GM21737 (cell line): ENCODE results near the gene MEGF9.
"Not testable (repeated sequence)": the region's sequence is repeated elsewhere in the genome, so short reads cannot be mapped to it uniquely, and the experiment has no call there.

Experiments used
- ATAC-seq: cut with Tn5 transposase; IDR thresholded peaks from one replicate; pipeline ENCODE4 v1.9.1; 2021; ENCODE audit warnings: mild to moderate bottlenecking, moderate library complexity; ENCODE audit not compliant: unreplicated experiment

Gene MEGF9

DNA sequence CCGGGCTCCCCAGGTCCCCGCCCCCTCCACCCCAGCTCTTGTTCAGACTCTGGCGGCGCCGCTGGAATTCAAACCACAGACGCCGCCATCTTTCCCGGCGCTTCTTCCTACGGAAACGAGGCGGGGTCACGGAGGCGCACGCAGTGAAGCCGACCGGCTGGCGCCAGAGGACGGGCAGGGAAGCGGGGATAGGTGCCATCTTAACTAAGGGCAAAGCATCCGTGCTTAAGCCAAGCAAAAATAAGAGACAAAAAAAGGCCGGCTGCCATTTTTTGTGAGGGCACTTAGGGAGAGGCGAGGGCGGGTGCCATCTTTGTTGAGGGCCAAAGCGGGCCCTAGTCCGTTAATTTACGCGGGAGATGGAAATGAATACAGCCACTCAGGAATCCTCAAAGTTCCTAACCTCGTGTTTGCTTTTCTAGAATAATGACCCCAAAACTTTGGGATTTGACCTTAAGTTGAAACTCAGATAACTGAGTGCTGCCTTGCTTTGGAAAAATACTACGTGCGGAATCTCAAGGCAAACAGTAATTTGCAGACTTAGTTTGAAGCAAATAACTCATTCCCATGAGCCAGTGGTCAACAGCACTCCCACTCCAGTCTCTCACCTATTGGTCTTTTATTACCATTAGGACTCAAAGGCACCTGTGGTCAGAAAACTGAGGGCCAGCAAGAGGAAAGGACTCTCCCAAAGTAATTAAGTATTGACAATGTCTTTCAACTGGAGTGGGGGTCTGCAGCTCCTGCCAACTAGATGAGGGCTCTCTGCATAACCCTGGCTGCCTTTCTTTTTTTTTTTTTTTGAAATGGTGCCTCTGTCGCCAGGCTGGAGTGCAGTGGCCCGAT lies 134.0 kb downstream of the MEGF9 start, which contains the start of gene CDK5RAP2:
Gene CDK5RAP2, minus strand, starts transcription at position 117 of the 846 bp plus-strand sequence. CDS start 189 bp downstream, outside the sequence.
- ATAC-seq, result peak; percentile 93

DNA sequence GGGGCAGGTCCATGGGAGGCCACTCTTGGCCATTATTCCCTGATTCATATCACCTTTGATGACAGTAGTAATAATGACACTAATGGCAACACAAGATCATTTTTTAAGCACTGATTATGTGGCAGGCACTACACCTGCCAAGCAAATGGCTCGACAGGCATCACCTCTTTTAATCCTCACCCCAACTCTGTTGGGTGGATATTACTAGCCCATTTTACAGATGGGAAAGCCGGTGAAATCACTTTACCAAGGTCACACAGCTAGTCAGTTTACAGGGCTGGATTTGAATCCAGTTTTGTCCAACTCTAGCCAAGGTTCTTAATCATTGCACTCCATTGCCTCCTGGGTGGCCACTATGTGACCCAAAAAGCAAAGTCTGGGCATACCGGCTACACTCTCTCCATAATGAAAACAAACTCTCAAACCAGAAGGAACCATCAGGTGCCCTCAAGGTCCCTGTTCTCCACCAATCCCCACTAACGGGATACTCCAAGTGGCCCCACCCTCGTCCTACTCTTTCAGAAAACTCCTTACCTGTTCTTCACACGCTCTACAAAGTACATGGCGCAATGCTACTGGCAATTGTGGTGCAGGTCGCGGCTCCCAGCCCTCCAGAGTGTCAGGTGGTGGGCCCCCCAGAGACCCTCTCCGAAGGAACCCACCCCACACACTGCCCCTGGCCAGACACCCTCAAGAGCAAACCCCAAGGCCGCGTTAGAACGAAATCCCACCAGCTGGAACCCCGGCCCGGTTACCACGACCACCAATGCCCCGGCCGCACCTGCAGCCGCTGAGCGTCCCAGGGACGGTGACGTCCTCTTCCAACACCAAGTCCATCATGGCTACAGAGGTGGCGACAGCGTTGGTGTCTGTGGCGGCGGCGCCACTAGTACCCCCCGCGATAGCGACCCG lies 134.9 kb downstream of the MEGF9 start:
- peak; percentile 32 for ATAC-seq

DNA sequence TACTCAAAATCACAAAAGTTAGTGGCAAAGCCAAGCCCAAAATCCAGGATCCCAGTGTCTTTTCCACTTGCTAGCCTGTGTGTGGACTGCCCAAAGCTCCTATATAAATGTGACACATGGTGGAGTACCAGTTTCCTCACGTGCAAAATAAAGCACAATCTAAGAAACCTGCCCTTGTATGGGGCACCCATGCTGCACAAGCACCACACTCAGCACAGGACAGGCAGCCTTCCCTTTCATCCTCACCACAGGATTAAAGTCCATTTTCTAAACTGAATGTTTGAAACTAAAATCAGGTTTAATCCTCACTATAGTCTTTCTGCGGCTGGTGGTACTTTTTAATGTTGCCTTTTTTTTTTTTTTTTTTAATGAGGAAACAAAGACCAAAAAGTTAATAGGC lies 139.8 kb downstream of the MEGF9 start:
- no peak for ATAC-seq

DNA sequence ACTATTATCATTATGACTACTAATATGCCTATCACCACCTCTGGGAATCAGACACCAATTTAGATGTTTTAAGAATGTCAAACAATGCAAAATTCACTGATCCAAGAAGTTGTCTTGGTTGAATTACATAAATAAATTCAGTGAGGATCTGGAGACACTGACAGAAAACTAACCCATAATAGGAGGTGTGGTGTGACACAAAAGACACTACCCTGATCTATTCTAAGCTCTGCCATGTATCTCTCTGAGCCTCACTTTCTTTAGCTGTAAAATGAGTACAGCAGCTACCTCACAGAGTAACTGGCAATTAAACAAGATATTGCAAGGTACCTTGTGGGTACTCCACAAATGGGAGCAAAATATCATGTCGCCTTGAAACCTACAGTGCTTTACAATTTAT lies 141.8 kb downstream of the MEGF9 start:
- no peak for ATAC-seq

DNA sequence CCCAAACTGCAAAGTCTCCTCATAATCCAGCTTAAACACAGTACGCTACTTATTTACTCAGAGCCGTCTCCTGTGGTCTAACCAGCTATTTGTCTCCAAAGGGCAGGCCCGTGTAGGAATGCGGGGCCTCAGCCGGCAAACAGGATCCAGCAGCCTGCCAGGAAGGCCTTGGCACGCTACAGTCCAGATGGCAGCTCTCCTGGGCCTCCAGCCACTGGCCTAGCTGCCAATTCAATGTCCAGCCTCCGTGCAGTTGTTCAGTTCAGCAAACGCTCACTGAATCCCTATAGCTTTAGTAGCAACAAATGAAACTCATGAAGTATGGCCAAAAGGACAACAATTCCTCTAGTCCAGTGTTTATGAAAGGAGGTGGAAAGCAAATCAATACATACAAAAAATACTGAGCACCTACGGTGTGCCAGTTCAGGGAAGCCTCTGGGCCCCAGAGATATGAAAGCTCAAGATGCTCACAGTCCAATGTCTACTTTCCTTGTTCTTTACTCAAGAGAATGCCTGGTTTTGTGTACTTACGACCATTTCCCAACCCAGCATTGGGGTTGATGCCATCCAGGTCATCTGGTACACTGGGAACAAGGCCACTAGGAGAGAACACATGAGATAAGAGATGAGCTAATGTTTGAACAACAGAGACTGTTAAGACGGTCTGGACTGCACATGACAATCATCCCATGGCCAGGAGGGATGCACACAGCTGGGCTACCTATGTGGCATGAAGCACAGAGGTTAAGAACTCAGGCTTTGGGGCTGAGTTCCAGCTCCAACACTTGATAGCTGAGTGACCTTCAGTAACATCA lies 142.6 kb downstream of the MEGF9 start:
- no peak for ATAC-seq

DNA sequence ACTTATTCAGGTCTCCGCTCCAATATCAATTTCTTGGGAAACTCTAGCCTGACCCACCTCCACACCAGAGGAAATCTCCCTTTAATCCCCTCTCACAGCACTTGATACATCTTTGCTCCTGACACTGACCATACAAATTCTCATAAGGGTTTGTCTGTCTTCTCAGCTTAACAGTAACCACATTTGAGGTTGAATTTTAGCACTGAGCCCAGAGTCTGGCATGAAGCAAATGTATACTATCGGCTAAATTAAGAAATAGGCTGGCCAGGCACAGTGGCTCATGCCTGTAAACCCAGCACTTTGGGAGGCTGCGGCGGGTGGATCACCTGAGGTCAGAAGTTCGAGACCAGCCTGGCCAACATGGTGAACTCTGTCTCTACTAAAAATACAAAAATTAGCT lies 144.0 kb downstream of the MEGF9 start:
- no peak for ATAC-seq

DNA sequence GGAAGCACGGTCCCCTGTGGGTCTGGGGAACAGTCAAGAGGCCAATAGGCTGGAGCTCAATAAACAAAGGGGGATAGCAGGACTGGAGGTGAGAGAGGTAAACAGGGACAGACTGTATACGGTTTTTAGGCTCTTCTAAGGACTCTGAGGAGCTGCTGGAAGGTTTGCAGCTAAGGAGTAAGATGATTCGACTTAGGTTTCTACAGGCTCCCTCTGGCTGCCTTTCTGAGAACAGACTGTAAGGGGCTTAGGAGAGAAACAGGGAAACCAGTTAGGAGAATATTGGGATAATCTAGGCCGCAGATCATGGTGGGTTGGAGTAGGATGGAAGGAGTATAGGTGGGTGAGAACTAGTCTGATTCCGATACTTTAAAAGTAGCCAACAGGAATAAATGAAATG lies 144.7 kb downstream of the MEGF9 start:
- no peak for ATAC-seq

DNA sequence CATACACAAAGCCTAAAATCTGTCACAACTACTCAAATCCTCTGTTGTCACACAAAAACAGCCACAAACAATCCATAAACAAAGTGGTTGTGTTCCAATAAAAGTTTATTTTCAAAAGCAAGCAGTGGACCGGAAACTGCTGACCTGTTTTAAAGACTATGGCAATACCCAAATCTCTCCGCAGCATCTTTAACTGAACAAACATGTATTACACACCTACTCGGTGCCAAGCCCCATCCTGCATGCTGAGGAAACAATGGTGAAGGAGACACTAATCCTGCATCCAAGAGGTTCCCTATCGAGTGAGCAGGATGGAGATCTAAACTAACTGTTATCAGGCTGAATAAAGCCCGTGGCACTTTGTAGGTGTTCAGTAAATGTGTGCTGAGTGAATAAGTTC lies 145.5 kb downstream of the MEGF9 start:
- ATAC-seq, result no peak

DNA sequence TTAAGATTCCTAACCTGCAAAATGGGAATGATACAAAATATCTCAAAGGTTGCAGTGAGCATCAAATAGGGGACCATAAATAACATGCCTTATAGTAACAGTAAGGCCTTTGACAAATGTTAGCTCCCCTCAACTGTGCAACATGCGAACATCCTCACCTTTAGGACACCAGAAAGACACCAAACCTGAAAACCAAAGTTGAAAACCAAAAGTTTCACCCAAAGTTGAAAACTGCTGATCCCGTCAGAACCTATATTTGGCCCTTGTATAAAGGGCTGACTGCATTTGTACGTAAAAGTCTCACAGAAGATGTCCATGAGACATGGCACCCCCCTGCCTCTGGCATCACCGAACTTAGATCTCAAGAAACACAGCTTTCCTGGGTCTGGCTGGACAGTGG lies 146.4 kb downstream of the MEGF9 start:
- no peak for ATAC-seq

DNA sequence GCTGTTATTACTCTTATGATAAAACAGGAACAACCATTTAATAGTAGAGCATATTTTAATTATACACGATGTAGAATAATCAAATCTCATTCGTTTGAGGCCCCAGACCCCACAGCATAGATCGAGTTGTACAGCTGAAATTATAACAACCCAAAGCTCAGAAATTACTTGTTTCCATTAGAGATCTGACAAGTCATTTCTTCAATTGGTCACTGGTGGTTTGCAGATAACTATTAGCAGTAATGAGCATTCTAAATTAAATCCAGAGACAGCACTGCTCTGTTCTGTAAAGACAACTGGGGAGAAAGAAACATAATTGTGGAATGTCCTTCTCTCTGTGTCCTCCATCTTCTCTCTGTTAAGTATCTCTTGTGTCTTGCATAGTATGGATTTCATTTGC lies 147.2 kb downstream of the MEGF9 start:
- no peak for ATAC-seq

DNA sequence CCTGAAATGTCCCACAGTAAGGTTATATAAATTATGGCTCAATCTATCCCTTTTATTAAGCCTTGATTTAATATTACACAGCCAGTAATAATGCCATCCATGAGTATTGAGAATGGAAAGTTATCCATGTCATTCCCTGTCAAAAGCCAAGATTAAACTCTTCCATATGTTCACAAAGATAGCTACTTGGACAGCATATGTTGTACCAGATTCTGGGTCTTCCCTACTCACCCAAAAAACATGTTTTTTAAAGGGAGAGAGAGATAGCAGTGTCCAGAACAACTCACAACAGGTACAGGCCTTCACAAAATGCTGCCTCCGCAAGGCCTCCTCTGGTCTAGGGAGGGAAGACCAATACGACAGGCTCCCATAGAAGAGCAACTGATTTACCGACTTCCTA lies 149.7 kb downstream of the MEGF9 start:
- ATAC-seq, result no peak

DNA sequence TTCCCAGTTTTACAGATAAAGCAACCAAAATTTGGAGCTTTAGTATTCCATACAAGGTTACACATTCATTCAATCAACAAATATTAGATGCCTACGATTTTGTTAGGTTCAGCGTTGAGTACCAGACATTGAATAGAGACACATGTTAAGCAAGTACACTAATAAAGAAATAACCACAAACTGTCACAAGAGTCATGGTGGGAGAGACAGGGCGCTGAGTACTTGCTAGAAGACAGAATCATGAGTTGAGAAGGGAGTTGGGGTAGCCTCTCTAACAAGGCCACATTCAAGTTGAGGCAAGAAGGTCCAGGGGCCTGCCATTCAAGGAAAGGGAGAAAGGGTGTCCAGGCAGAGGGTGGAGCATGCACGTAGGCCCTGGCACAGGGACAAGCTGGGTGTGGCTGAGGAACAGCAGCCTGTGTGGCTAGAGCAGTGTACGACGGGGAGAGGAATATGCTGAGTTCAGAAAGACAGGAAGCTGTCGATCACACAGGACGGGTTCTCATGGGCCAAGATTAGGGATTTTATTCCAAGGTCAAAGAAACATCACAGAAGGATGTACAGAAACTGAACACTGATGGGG lies 151.3 kb downstream of the MEGF9 start:
- no peak for ATAC-seq

DNA sequence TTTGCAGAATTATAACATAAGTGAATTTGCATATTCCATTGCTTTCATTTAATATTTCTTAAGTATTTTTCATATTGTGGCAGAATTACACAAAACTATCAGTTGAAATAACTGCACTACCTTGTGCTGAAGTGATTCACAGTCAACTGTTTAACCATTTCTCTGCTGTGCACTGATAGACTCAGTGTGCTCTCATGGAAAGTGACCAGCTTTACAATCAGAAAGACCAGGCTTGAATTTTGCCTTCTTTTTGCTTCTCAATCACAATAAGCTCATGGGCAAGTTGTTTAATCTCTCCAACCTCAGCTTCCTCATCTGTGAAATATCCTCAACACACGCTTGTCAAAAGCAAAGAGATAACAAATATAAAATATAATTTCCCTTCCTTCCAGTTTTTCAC lies 152.6 kb downstream of the MEGF9 start:
- no peak for ATAC-seq

DNA sequence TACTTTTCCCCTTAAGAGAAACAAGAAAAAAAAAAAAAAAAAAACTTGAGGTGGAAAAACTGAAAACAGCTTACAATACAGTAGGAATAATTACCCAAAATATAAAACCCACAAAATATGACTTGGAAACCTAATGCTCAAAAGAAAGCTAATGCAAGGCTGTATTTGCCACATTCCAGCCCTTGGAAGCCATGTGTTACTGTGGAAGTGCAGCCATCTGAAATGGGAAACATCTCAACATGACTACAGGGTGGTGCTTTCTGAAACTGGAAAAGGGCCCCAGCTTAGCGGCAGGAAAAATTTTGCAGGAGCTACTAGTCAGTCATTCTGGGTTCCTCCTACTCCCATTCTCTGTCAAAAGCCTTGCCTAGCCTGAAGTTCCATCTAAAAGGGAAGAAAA lies 154.7 kb downstream of the MEGF9 start:
- ATAC-seq, result no peak

DNA sequence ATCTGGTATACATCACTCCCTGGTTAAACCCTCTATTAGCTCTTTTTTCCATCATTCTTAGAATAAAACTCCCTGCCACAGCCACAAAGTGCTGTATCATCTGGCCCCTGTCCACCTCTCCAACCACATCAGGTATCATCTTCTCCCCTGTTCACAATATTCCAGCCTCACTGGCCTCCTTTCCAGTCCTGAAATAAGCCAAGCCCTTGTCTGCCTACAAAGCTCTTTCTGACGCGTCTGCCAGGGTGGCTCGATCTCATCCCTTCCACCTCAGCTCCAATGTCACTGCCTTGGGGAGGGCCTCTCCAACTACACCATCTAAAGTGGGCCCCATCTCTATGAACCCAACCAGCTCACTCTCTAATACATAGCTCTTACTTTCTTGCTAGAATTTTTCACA lies 155.8 kb downstream of the MEGF9 start:
- ATAC-seq, result no peak

DNA sequence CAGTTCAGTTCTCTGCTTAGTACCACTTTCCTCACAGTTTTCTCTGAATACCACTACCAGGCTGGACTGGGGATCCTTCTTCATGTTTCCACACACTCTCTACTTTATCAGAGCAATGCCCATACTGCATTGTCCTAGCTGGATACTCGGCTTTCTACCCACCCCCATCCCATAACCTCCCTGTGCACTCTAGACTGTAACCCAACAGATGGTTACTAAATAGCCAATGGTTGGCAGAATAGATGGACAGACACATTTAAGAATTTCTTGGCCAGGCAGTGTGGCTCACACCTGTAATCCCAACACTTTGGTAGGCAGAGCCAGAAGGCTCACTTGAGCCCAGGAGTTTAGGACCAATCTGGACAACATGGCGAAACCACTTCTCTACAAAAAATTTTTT lies 157.1 kb downstream of the MEGF9 start:
- ATAC-seq, result no peak

DNA sequence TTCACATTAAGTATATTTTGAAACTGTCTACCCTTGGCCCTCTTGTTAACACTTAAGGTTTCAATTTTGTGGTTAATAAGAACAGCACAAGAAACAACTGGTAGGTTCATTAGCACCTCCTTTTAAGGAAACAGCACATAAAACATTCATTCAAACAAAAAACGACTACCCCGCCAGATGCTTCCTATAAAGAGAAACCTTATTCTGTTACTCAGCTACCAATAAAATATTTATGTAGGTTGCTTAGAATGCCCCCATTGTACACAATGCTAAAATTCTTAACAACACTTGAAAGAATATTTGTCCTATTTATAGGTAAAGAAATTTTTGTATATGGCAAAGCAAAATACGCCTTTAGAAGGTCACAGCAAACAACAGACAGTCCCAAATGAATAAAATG lies 157.5 kb downstream of the MEGF9 start:
- ATAC-seq, result no peak

DNA sequence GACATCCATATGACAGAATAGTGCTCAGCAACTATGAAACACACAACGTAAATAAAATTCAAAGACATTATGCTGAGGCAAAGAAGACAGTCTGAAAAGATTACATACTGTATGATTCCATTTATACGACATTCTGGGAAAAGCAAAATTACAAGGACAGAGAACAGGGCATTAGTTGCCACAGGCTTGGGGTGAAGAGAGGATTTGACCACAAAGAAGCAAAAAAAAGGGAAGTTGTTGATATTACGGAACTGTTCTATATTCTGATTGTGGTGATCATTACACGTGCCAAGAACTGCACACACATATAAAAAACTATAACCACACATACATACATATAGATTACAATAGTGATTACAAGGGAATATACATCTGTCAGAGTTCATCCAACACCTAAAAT lies 158.4 kb downstream of the MEGF9 start:
- ATAC-seq, result no peak

DNA sequence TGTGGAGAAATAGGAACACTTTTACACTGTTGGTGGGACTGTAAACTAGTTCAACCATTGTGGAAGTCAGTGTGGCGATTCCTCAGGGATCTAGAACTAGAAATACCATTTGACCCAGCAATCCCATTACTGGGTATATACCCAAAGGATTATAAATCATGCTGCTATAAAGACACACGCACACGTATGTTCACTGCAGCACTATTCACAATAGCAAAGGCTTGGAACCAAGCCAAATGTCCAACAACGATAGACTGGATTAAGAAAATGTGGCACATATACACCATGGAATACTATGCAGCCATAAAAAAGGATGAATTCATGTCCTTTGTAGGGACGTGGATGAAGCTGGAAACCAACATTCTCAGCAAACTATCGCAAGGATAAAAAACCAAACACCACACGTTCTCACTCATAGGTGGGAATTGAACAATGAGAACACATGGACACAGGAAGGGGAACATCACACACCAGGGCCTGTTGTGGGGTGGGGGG lies 162.0 kb downstream of the MEGF9 start:
- ATAC-seq, result not testable (repeated sequence)
